Dedifferentiated amniotic fluid mesenchymal stem cell (primary cell): ENCODE data around the gene SLC17A5.
"Not testable (repeated sequence)": the region's sequence is repeated elsewhere in the genome, so short reads cannot be mapped to it uniquely, and the experiment has no call there.

Experiments used
- DNase-seq: peaks from one replicate; pipeline ENCODE4 v3.0.0-alpha.2; 2016; ENCODE audit errors: extremely low spot score

The SLC17A5 gene

DNA sequence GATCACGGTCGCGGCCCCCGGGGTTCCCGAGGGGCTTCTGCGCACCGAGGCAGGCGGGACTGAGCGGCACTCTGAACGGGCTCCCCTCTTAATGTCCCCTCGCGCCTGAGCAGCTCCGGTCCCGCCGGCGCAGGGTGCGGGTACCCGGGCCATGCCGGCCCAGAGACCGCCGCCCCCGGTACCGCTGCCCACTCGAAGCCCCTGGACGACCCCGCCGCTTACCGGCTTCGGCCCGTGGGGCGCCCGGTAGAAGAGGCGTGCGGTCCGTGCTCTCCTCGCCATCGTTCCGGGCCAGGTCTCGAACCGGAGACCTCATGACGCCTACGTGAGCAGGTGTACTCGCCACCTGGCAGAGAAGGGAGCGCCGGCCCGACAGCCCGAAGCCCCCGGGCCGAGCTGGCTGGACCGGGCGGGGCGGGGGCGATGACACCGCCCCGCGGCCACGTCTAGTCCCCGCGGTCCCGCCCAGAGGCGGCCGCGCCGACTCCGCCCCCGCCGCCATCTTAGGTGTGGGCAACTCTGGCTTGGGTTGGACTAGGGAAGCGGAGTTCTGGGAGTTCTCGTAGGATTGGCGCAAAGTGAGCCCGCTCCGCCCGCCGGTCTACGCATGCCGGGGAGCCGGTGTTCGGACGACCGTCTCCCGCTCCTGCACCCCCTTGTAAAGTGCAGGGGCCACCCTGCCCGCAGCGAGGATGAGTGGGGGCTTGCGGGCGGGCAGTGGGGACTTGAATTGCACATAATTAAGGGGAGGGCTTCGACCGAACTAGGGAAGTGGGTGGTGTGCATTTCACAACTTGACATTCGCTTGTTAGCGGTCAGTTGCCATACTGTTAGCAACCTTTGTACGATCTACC lies at the start of gene SLC17A5:
TSS of gene SLC17A5 (minus strand) at position 422 of the 854 bp plus-strand sequence. CDS start at position 316, 106 bp downstream.
- DNase-seq: peak; percentile 94

- no peak for DNase-seq
Observed at GRCh38 chr6:73703466-73703865, 49.7 kb upstream of the SLC17A5 start.

DNA sequence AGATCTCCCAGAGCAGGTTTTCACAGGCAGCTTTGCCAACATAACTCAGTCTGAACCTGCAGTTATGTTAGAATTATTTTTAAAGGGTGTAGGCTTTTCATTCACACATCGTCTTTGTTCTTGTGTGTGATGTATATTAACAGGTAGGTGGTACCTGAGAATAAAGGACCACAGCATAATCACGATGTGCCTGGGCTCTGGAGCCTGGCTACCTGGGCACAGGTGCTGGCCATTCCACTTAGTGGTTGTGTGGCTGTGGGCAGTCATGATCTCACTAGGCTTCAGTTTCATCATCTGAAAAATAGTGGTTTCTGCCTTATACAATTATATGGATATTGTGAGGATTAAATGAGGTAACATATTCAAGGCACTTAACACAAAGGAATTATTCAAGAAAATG lies 48.7 kb upstream of the SLC17A5 start:
- DNase-seq: no peak

DNA sequence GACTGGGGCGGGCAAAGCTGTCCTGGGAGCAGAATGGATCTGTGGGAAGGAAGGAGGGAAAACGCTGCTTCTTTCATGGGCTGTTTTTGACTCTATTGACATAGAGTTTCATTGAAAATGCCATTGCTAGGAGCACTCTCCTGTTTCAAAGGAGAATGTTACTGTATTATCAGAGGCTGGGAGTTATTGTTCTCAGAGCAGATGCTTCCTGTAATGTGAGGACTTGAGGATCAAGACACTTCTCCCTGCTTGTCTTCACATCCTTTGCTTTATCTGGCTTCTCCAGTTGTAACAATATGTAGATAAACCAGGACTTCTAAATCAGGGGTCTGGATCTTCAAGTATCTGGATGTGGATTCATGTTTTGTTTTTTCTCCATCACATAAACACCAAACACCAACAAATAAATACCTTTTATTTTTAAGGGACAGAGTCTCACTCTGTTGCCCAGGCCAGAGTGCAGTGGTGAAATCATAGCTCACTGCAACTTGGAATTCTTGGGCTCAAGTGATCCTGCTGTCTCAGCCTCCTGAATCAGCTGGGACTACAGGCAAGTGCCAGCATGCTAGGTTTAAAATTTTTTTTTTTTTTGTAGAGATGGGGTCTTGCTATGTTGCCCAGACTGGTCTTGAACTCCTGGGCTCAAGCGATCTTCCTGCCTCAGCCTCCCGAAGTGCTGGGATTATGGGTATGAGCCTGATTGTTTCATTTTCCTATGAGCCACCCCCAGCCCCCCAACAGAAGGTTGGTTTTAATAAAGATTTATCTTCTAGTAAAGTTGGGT lies 46.1 kb upstream of the SLC17A5 start:
- no peak for DNase-seq

- no peak for DNase-seq
Observed at GRCh38 chr6:73696966-73697655, 43.3 kb upstream of the SLC17A5 start.

- peak; percentile 35 for DNase-seq
Observed at GRCh38 chr6:73695619-73696421, 42.0 kb upstream of the SLC17A5 start, which contains the start of gene CD109. Gene CD109 (plus strand): TSS chr6:73696203. CDS start chr6:73696216, 13 bp downstream.

DNA sequence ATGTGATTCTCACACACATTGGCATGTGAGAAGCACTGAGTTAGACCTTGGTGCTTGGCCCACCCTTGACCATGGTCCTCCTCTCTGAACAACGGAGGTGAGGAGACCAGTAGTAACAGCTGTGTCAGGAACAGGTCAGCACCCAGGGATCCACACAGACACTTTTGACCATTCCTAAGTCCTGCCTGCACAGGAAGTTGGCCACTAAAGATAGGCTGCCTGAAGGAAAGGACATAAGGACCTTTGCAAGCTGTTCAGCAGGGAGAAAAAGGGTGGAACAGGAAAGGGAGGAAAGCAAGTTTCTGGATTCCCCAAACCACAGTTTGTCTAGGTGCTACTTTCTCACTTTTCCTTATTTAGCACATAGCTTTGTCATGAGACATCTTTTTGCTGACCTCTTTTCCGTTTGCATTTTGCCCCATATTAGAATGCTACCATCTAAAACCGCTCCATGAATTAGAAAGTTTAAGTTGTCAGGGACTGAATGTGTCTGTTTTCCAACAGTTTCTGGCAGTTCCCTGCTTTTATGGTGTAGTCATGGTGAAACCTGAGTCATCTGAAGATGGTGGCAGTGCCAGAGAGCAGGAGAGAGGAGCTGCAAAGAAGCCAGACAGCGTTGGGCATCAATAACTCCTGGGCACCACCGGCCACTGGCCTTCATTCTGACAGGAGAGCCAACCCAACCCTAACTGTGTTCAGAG lies 41.1 kb upstream of the SLC17A5 start:
- no peak for DNase-seq

DNA sequence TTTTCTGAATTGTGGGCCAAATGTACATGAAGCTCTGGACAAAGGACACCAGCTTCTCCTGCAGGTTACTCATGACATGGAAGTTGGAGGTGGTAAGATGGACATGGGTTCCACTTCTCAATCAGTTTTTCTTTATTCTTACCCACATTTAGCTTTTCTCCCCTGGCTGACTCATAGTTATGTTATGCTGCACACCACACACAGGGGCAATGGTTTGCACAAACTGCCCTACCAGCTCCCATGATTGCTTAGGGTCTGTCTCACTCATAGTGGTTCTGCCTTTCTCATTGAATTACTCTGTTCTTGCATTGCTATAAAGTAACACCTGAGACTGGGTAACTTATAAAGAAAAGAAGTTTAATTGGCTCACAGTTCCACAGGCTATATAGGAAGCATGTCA lies 37.7 kb upstream of the SLC17A5 start:
- no peak for DNase-seq

DNA sequence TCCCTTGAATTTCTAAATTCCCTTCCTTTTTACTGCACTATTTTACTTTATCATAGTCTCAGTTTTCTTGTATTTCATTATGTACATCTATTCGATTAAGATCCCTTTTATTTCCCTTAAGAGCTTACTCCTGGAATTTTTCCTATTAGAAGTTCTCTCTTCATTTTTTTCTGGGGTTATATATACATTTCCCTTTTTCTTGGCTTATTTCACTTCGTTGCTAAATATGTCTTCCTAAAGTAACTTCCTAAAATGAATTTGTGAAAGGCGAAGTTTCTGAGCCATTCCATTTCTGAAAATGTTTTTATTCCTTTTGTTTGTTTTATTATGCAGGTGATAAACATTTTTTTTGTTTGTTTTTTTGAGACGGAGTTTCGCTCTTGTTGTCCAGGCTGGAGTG lies 36.3 kb upstream of the SLC17A5 start:
- DNase-seq: no peak

DNA sequence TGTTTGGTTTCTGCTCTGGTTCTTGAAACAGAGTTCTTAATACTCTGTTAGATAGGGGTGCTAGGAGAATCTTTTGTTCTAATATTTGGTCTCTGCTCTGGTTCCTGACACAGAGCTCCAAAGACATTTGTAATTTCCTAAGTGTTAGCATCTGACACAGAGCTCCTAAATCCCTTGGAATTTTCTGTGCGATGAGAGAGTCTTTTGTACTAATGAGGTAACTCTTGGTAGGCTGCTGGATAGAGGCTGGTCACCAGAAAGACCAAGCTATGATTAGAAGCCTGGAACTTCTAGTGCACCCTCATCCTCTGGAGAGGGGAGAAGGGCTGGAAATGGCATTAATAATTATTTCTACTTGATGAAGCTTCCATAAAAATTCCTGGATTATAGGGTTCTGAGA lies 34.6 kb upstream of the SLC17A5 start:
- DNase-seq: no peak

DNA sequence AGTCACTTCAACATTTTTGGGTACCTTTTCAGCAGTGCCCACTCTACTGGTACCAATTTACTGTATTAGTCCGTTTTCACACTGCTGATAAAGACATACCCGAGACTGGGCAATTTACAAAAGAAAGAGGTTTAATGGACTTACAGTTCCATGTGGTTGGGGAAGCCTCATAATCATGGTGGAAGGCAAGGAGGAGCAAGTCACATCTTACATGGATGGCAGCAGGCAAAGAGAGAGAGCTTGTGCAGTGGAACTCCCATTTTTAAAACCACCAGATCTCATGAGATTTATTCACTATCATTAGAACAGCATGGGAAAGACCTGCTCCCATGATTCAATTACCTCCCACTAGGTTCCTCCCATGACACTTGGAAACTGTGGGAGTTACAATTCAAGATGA lies 29.8 kb upstream of the SLC17A5 start:
- not testable (repeated sequence) for DNase-seq

- no peak for DNase-seq
Observed at GRCh38 chr6:73680289-73680918, 26.6 kb upstream of the SLC17A5 start.

DNA sequence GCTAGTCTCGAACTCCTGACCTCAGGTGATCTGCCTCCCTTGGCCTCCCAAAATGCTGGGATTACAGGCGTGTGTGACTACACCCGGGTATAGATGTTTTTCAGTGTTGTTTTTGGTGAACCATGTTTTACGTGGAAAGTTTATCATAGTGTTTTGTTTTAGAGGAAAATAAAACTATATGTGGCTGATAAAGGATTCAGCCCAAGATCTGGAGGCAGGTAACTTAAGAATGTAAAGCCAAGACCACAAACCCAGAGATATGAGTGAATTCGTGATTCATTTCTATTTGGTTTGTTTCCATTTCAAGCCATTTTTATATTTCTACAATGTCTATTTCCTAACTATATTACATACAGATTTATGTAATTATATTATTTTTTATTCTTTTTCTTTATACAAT lies 26.1 kb upstream of the SLC17A5 start:
- DNase-seq: not testable (repeated sequence)

- DNase-seq: no peak
Observed at GRCh38 chr6:73679009-73679408, 25.2 kb upstream of the SLC17A5 start.

- peak; percentile 84 for DNase-seq
Observed at GRCh38 chr6:73675466-73676098, 21.8 kb upstream of the SLC17A5 start.

DNA sequence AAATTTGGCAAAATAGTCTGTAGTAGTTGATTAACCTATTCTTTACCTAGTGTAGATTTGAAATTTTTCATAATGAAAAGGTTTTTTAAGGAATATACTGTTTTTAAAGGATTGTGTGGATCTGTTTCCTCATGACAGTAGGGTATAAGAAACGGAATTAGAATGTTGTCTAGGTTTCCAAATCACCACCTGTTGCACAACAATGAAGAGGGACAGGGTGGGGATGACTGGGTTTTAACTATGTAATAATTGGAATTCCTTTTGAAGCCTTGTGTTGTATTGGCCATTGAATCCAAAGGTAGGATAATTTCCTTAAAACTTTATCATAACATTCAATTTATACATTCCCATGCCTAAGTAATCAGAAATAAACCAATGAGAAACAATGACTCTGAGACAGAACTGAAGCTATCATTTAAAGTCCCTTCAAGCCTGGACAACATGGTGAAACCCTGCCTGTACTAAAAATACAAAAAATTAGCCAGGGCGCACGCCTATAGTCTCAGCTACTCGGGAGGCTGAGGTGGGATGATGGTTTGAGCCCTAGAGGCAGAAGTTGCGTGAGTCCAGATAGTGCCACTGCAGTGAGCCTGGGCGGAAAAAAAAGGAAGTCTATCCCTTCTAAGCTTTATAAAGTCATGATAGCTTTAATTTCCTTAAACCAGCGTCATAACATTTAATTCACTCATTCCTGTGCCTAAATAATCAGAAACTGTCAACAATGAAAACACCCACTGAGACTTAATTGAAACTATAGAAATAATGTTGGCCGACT lies 18.3 kb upstream of the SLC17A5 start:
- no peak for DNase-seq

DNA sequence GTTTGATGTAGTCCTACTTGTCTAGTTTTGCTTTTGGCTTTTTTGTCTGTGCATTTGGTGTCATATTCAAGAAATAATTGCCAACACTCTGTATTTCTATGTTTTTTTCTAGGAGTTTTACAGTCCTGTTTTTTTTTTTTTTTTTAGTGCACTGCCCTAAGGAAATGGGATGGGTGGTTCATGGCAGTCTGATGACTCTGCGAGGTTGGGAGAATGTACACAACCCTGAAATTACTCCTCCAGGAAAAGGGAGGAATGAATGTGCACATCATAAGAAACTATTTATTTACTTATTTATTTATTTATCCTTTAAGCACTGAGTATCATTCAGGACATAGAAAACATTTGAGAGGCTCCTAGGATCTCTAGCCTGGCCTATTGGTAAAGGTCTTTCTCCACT lies 15.2 kb upstream of the SLC17A5 start:
- DNase-seq: no peak

DNA sequence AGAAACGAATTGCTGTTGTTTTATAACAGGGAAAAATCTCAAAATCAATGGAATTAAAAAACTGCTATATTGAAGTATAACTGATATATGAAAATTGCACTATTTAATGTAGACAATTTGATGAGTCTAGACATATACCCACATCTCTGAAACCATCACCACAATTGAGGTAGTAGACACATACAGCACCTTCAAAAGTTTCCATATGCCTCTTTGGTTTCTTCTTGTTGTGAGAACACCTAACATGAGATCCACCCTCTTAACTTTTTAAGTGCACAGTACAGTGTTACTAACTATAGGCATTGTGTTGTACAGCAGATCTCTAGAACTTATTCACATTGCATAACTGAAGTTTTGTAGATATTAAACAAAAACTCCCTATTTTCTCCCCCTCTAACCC lies 14.0 kb upstream of the SLC17A5 start:
- DNase-seq: no peak

DNA sequence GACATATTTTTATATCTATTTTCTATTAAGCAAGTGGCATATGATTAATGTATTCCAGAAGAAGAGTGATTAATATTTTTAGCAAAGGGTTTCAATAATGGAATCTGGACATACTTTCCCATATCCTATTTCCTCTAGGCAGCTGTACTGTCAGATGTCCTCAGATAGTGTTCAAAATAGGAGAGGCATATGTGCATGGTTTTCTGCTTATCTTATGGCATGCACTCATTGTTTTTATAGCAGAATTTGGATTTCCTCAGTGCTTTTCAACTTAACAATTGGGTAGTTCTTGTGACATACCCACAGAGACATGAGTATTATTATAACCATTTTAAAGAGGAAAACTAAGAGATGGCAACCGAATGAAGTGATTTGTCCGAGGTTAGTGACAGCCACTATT lies 12.6 kb upstream of the SLC17A5 start:
- DNase-seq: no peak
